Measurements from ENCODE around the gene ACAN. TPM values are rescaled to one million over a fixed set of nuclear protein-coding genes. Genes with fewer than 3 reads are reported as not detected.
A peak's percentile ranks its signal among the peaks of the same experiment; 100 is the strongest.

Gene ACAN
- total and polyA plus RNA-seq, 5 donors: 0.14 to 0.86 (median 0.18) TPM

DNA sequence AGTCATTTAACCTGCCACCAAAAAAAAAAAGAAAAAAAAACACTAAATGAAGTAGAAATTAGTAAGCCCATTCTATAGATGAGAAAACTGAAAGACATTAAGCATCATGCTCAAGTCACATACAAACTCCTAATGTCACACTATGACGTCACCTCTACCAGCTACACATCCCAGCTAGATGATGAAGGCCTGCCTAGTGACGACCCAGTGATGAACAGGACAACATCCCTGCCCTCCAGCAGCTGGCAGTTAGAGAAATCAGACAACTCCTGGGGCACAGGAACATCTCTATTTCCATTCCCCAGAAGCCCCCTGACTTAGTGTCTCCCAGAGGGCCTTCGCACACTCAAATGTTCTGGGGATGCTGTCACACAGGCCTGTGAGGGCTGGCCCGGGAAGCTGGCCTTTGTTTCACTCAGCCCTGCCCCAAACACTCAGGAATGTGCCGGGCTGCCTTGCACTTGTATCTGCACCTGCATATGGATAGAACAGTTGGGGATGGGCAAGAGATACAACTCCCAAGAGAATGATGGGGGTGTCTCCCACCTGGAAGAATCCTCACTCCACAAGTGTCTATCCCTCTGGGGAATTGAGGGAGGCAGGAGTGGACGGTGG lies 99.1 kb downstream of the ACAN start:
- intact Hi-C loops (cut with DNase I): loop anchor here in 2 of 4 donors (5.0 to 10.0 kb wide), 2 partner anchors 272 to 275 kb away; no protein-coding TSS in a partner anchor
- Histone ChIP-seq H3K27ac (ENCODE audit: low read length) (no peak overlapping the region), H3K27me3 (ENCODE audit: control insufficient read depth, insufficient read depth) (no peaks in the 10 kb centered on the region), H3K4me3 (ENCODE audit: low read length) (no peak overlapping the region), H3K4me1 (ENCODE audit: control insufficient read depth, insufficient read depth, low read length) (peaks cover 3% of the 10 kb centered on the region), H3K9me3 (ENCODE audit: control insufficient read depth, low read length) (no peaks in the 10 kb centered on the region)
- ATAC-seq: no peak
- WGBS: 80% methylated on average over 6 of the region's 6 CpGs
- no peak for DNase-seq

- Histone ChIP-seq H3K4me3 (ENCODE audit: low read length) (no peak overlapping the region), H3K27me3 (ENCODE audit: control insufficient read depth, insufficient read depth) (no peaks in the 10 kb centered on the region), H3K27ac (ENCODE audit: low read length) (no peak overlapping the region), H3K4me1 (ENCODE audit: control insufficient read depth, insufficient read depth, low read length) (no peaks in the 10 kb centered on the region), H3K9me3 (ENCODE audit: control insufficient read depth, low read length) (no peaks in the 10 kb centered on the region)
- 71% methylated on average over 2 of the region's 2 CpGs for WGBS
- intact Hi-C loops (cut with DNase I): loop anchor here in 2 of 4 donors (5.0 to 10.0 kb wide), 2 partner anchors 272 to 274 kb away; no protein-coding TSS in a partner anchor
- ATAC-seq (no peak), DNase-seq (no peak)
Observed at GRCh38 chr15:88902846-88903245, 99.6 kb downstream of the ACAN start.

- Histone ChIP-seq H3K9me3 (ENCODE audit: control insufficient read depth, low read length) (no peaks in the 10 kb centered on the region), H3K4me1 (ENCODE audit: control insufficient read depth, insufficient read depth, low read length) (peaks cover 5% of the 10 kb centered on the region), H3K27me3 (ENCODE audit: control insufficient read depth, insufficient read depth) (no peaks in the 10 kb centered on the region), H3K27ac (ENCODE audit: low read length) (no peak overlapping the region), H3K4me3 (ENCODE audit: low read length) (no peak overlapping the region)
- no peak for DNase-seq
- no peak for ATAC-seq
- intact Hi-C loops (cut with DNase I): loop anchor here in 2 of 4 donors (5.0 to 10.0 kb wide), 2 partner anchors 271 to 273 kb away; no protein-coding TSS in a partner anchor
- 80% methylated on average over 2 of the region's 2 CpGs for WGBS
Observed at GRCh38 chr15:88904257-88904623, 101.0 kb downstream of the ACAN start.

DNA sequence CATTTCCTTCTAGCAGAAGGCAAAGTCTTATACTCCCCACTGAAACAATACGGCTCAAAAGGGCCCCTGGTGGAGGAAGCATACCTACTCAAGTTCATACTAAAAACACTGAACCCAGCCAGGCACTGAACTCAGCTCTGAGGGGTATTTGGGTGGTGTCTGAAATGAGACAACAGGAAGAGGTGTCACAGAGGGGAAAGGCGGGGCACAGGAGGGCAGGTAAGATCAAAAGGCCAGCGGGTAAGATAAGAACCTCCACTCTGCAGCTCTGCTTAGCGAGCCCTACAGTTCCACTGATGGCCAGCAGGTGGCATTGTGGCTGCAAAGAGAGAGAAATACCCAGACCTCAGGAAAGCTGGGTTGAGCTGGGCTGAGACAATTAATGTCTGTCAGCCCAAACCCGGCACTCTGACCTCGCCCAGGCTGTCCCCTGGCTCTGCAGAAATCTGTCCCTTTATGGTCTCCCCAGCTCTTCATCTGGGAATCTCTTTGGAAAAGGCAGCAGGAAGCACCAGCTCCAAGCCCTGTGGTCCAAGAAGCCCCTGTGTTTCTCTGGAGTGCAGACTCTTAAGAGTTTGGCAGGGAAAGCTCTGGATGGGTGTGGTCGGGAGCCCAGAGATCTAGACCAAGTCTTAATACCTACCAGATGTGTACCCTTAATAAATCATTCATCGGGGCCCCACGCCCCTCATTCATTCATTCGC lies 101.5 kb downstream of the ACAN start:
- peaks cover 9% of the 10 kb centered on the region for H3K4me1 ChIP-seq (ENCODE audit: control insufficient read depth, insufficient read depth, low read length)
- no peak overlapping the region for H3K4me3 ChIP-seq (ENCODE audit: low read length)
- H3K27me3 ChIP-seq (ENCODE audit: control insufficient read depth, insufficient read depth): no peaks in the 10 kb centered on the region
- H3K27ac ChIP-seq (ENCODE audit: low read length): no peak overlapping the region
- ATAC-seq (peak; percentile 72 to 78), DNase-seq (peak; percentile 79 to 94 (median 91))
- WGBS: 29% methylated on average over 10 of the region's 10 CpGs
- no peaks in the 10 kb centered on the region for H3K9me3 ChIP-seq (ENCODE audit: control insufficient read depth, low read length)
- intact Hi-C loops (cut with DNase I): loop anchor here (5.0 to 10.0 kb wide), 5 partner anchors 98 to 278 kb away; no protein-coding TSS in a partner anchor

- no peak overlapping the region for H3K4me3 ChIP-seq (ENCODE audit: low read length)
- no peaks in the 10 kb centered on the region for H3K9me3 ChIP-seq (ENCODE audit: control insufficient read depth, low read length)
- WGBS: 88% methylated on average over 11 of the region's 11 CpGs
- DNase-seq (no peak), ATAC-seq (no peak)
- H3K4me1 ChIP-seq (ENCODE audit: control insufficient read depth, insufficient read depth, low read length): peaks cover 12% of the 10 kb centered on the region
- H3K27ac ChIP-seq (ENCODE audit: low read length): no peak overlapping the region
- intact Hi-C loops (cut with DNase I): loop anchor here (5.0 to 10.0 kb wide), 4 partner anchors 97 to 277 kb away; no protein-coding TSS in a partner anchor
- no peaks in the 10 kb centered on the region for H3K27me3 ChIP-seq (ENCODE audit: control insufficient read depth, insufficient read depth)
Observed at GRCh38 chr15:88905576-88905975, 102.3 kb downstream of the ACAN start.

- peaks cover 12% of the 10 kb centered on the region for H3K4me1 ChIP-seq (ENCODE audit: control insufficient read depth, insufficient read depth, low read length)
Observed at GRCh38 chr15:88906130-88906529, 102.9 kb downstream of the ACAN start.

DNA sequence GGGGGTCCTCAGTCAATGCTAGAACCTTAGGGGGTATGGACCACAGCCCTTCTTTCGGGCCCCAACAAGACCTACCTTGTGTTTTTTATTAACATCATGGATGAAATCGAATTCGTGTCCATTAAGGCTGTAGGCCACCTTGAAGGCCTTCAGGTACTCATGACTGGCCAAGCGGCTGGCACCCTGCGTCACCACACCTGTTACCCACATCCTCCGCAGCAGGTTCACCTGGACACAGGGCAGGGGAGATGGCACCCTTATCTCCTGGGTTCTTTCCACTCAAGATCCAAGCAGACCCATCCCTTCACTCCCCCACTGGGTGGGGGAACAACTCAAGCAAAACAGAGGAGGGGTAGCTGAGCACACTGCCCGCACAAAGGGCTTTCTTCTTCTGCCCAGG lies 103.3 kb downstream of the ACAN start:
- no peaks in the 10 kb centered on the region for H3K9me3 ChIP-seq (ENCODE audit: control insufficient read depth, low read length)
- no peak for DNase-seq
- peaks cover 12% of the 10 kb centered on the region for H3K4me1 ChIP-seq (ENCODE audit: control insufficient read depth, insufficient read depth, low read length)
- intact Hi-C loops (cut with DNase I): loop anchor here (5.0 to 10.0 kb wide), 4 partner anchors 96 to 276 kb away; no protein-coding TSS in a partner anchor
- H3K27ac ChIP-seq (ENCODE audit: low read length): no peak overlapping the region
- no peak overlapping the region for H3K4me3 ChIP-seq (ENCODE audit: low read length)
- H3K27me3 ChIP-seq (ENCODE audit: control insufficient read depth, insufficient read depth): no peaks in the 10 kb centered on the region
- WGBS: 98% methylated on average over 7 of the region's 7 CpGs
- no peak for ATAC-seq

More at GRCh38 chr15:88906130-88906529, 102.9 kb downstream of the ACAN start:
- WGBS: 100% methylated on average over 1 of the region's 1 CpG
- Histone ChIP-seq H3K9me3 (ENCODE audit: control insufficient read depth, low read length) (no peaks in the 10 kb centered on the region), H3K27ac (ENCODE audit: low read length) (no peak overlapping the region), H3K27me3 (ENCODE audit: control insufficient read depth, insufficient read depth) (no peaks in the 10 kb centered on the region), H3K4me3 (ENCODE audit: low read length) (no peak overlapping the region)
- ATAC-seq (no peak), DNase-seq (no peak)
- intact Hi-C loops (cut with DNase I): loop anchor here (5.0 to 10.0 kb wide), 4 partner anchors 96 to 276 kb away; no protein-coding TSS in a partner anchor

DNA sequence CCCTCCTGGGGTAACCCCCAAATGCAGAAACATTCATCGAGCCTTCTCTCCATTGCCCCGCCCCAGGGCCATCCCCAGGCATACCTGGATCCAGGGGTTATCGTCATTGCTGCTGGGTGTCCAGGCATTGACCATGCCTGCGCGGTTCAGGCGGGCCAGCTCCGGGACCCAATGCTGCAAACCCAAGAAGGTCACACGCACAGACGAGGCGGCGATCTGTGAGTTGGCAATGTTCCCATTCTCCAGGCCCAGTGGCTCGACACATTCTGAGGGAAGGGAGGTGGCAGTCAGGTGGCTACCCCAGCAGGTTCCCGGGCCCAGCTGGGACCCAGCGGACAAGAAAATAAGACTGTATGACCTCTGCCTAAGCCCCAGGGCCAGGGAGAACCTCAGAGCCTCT lies 103.9 kb downstream of the ACAN start:
- H3K4me1 ChIP-seq (ENCODE audit: control insufficient read depth, insufficient read depth, low read length): peaks cover 14% of the 10 kb centered on the region
- ATAC-seq: no peak
- no peak for DNase-seq
- no peaks in the 10 kb centered on the region for H3K27me3 ChIP-seq (ENCODE audit: control insufficient read depth, insufficient read depth)
- WGBS: 75% methylated on average over 14 of the region's 14 CpGs
- no peaks in the 10 kb centered on the region for H3K9me3 ChIP-seq (ENCODE audit: control insufficient read depth, low read length)
- intact Hi-C loops (cut with DNase I): loop anchor here (5.0 to 10.0 kb wide), 4 partner anchors 95 to 275 kb away; no protein-coding TSS in a partner anchor
- no peak overlapping the region for H3K4me3 ChIP-seq (ENCODE audit: low read length)
- no peak overlapping the region for H3K27ac ChIP-seq (ENCODE audit: low read length)

DNA sequence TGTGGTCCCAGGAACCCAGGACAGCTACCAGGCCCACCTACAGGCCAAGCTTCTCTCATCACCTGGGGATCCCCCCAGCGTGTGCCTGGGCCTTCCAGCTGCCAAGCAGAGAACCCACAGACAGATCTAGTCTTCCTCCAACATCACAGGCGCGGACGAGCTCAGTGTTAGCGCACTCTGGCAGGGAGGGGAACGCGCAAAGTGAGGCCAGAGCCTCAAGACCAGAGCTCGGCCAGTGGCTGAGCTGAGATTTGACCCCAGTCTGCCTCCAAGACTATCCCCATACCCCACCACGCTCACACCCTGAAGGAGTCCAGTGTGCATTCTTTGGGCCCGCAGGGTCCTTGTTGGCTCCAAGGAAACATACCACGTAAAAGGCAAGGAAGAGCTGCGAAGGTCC lies 104.9 kb downstream of the ACAN start:
- H3K4me1 ChIP-seq (ENCODE audit: control insufficient read depth, insufficient read depth, low read length): peaks cover 14% of the 10 kb centered on the region
- ATAC-seq: no peak
- H3K4me3 ChIP-seq (ENCODE audit: low read length): no peak overlapping the region
- H3K9me3 ChIP-seq (ENCODE audit: control insufficient read depth, low read length): no peaks in the 10 kb centered on the region
- WGBS: 88% methylated on average over 12 of the region's 12 CpGs
- DNase-seq: no peak
- no peaks in the 10 kb centered on the region for H3K27me3 ChIP-seq (ENCODE audit: control insufficient read depth, insufficient read depth)
- H3K27ac ChIP-seq (ENCODE audit: low read length): no peak overlapping the region
- intact Hi-C loops (cut with DNase I): loop anchor here (5.0 to 10.0 kb wide), 4 partner anchors 94 to 274 kb away; no protein-coding TSS in a partner anchor

- ATAC-seq: no peak
- Histone ChIP-seq H3K4me3 (ENCODE audit: low read length) (no peak overlapping the region), H3K9me3 (ENCODE audit: control insufficient read depth, low read length) (no peaks in the 10 kb centered on the region), H3K27ac (ENCODE audit: low read length) (no peak overlapping the region), H3K4me1 (ENCODE audit: control insufficient read depth, insufficient read depth, low read length) (peaks cover 14% of the 10 kb centered on the region), H3K27me3 (ENCODE audit: control insufficient read depth, insufficient read depth) (no peaks in the 10 kb centered on the region)
- DNase-seq: no peak
- intact Hi-C loops (cut with DNase I): loop anchor here (5.0 to 10.0 kb wide), 4 partner anchors 93 to 273 kb away; no protein-coding TSS in a partner anchor
- 87% methylated on average over 16 of the region's 16 CpGs for WGBS
Observed at GRCh38 chr15:88908697-88909621, 105.7 kb downstream of the ACAN start.
